ENCODE measurements around the gene PYDC2. TPM values are rescaled to one million over a fixed set of nuclear protein-coding genes. Genes with fewer than 3 reads are reported as not detected.

PYDC2 gene
- polyA plus RNA-seq (2013): not detected

GRCh38 chr3:191461113-191461595 lies at the start of gene PYDC2:
TSS of gene PYDC2 (plus strand) at chr3:191461163. CDS start at chr3:191461163, 0 bp downstream.
- WGBS (ENCODE audit: insufficient coverage): 75% methylated on average over 3 of the region's 3 CpGs
- ChIA-PET CTCF (no interaction called here), POLR2A (no interaction called here)
- DNase-seq: no peak
- Histone ChIP-seq H3K36me3 (ENCODE audit: control insufficient read depth in 4 of 4, insufficient read depth in 4 of 4, low read length in 3 of 4) (no peaks in the 10 kb centered on the region), H3K27ac (ENCODE audit: insufficient read depth in 1 of 2, low read depth in 1 of 2, low read length in 2 of 2, poor library complexity in 1 of 2, severe bottlenecking in 2 of 2) (no peak within 1 kb of the TSS), H3K4me1 (ENCODE audit: control extremely low read depth in 1 of 4, control insufficient read depth in 4 of 4, insufficient read depth in 4 of 4, low read length in 3 of 4) (no peaks in the 10 kb centered on the region), H3K4me3 (ENCODE audit: control insufficient read depth in 1 of 7, extremely low read depth in 1 of 7, insufficient read depth in 4 of 7, low read depth in 2 of 7, low read length in 6 of 7) (no peak within 1 kb of the TSS), H3K9me3 (ENCODE audit: control extremely low read depth in 1 of 5, control insufficient read depth in 4 of 5, insufficient read depth in 2 of 5, low read depth in 1 of 5, low read length in 4 of 5) (no peaks in the 10 kb centered on the region), H3K27me3 (replicated peaks in 2 of 5; ENCODE audit: control insufficient read depth in 4 of 5, insufficient read depth in 5 of 5, low read length in 4 of 5) (no peaks in the 10 kb centered on the region)

GRCh38 chr3:191412759-191413158 lies 48.2 kb upstream of the PYDC2 start:
- no peak overlapping the region for H3K27ac ChIP-seq (ENCODE audit: insufficient read depth in 1 of 2, low read depth in 1 of 2, low read length in 2 of 2, poor library complexity in 1 of 2, severe bottlenecking in 2 of 2)
- no peak overlapping the region for H3K4me3 ChIP-seq (ENCODE audit: control insufficient read depth in 1 of 7, extremely low read depth in 1 of 7, insufficient read depth in 4 of 7, low read depth in 2 of 7, low read length in 6 of 7)
- H3K27me3 ChIP-seq (replicated peaks in 2 of 5; ENCODE audit: control insufficient read depth in 4 of 5, insufficient read depth in 5 of 5, low read length in 4 of 5): no peaks in the 10 kb centered on the region
- no peak for DNase-seq
- peaks cover 3 to 14% (median 6%) of the 10 kb centered on the region in 5 experiments for H3K9me3 ChIP-seq (ENCODE audit: control extremely low read depth in 1 of 5, control insufficient read depth in 4 of 5, insufficient read depth in 2 of 5, low read depth in 1 of 5, low read length in 4 of 5)
- POLR2A ChIA-PET: no interaction called here
- 100% methylated on average over 1 of the region's 1 CpG for WGBS (ENCODE audit: insufficient coverage)
- H3K36me3 ChIP-seq (ENCODE audit: control insufficient read depth in 4 of 4, insufficient read depth in 4 of 4, low read length in 3 of 4): no peaks in the 10 kb centered on the region
- CTCF ChIA-PET: no interaction called here
- peaks cover 0 to 5% (median 0%) of the 10 kb centered on the region in 4 experiments for H3K4me1 ChIP-seq (ENCODE audit: control extremely low read depth in 1 of 4, control insufficient read depth in 4 of 4, insufficient read depth in 4 of 4, low read length in 3 of 4)

GRCh38 chr3:191414286-191414685 lies 46.7 kb upstream of the PYDC2 start:
- no peak for DNase-seq
- ChIA-PET CTCF (no interaction called here), POLR2A (no interaction called here)
- no peaks in the 10 kb centered on the region for H3K36me3 ChIP-seq (ENCODE audit: control insufficient read depth in 4 of 4, insufficient read depth in 4 of 4, low read length in 3 of 4)
- H3K27me3 ChIP-seq (replicated peaks in 2 of 5; ENCODE audit: control insufficient read depth in 4 of 5, insufficient read depth in 5 of 5, low read length in 4 of 5): no peaks in the 10 kb centered on the region
- H3K27ac ChIP-seq (ENCODE audit: insufficient read depth in 1 of 2, low read depth in 1 of 2, low read length in 2 of 2, poor library complexity in 1 of 2, severe bottlenecking in 2 of 2): no peak overlapping the region
- H3K9me3 ChIP-seq (ENCODE audit: control extremely low read depth in 1 of 5, control insufficient read depth in 4 of 5, insufficient read depth in 2 of 5, low read depth in 1 of 5, low read length in 4 of 5): peaks cover 3 to 13% (median 6%) of the 10 kb centered on the region in 5 experiments
- 83% methylated on average over 1 of the region's 2 CpGs for WGBS (ENCODE audit: insufficient coverage)
- peaks cover 0 to 5% (median 0%) of the 10 kb centered on the region in 4 experiments for H3K4me1 ChIP-seq (ENCODE audit: control extremely low read depth in 1 of 4, control insufficient read depth in 4 of 4, insufficient read depth in 4 of 4, low read length in 3 of 4)
- H3K4me3 ChIP-seq (ENCODE audit: control insufficient read depth in 1 of 7, extremely low read depth in 1 of 7, insufficient read depth in 4 of 7, low read depth in 2 of 7, low read length in 6 of 7): no peak overlapping the region

- H3K4me3 ChIP-seq (ENCODE audit: control insufficient read depth in 1 of 7, extremely low read depth in 1 of 7, insufficient read depth in 4 of 7, low read depth in 2 of 7, low read length in 6 of 7): no peak overlapping the region
- H3K4me1 ChIP-seq (ENCODE audit: control extremely low read depth in 1 of 4, control insufficient read depth in 4 of 4, insufficient read depth in 4 of 4, low read length in 3 of 4): peaks cover 0 to 5% (median 0%) of the 10 kb centered on the region in 4 experiments
- peaks cover 0 to 10% (median 4%) of the 10 kb centered on the region in 5 experiments for H3K9me3 ChIP-seq (ENCODE audit: control extremely low read depth in 1 of 5, control insufficient read depth in 4 of 5, insufficient read depth in 2 of 5, low read depth in 1 of 5, low read length in 4 of 5)
- no CpG with 5 or more reads among the region's 1 CpG for WGBS (ENCODE audit: insufficient coverage)
- CTCF ChIA-PET: no interaction called here
- no peak overlapping the region for H3K27ac ChIP-seq (ENCODE audit: insufficient read depth in 1 of 2, low read depth in 1 of 2, low read length in 2 of 2, poor library complexity in 1 of 2, severe bottlenecking in 2 of 2)
- POLR2A ChIA-PET: no interaction called here
- DNase-seq: no peak
- H3K27me3 ChIP-seq (replicated peaks in 2 of 5; ENCODE audit: control insufficient read depth in 4 of 5, insufficient read depth in 5 of 5, low read length in 4 of 5): no peaks in the 10 kb centered on the region
- no peaks in the 10 kb centered on the region for H3K36me3 ChIP-seq (ENCODE audit: control insufficient read depth in 4 of 4, insufficient read depth in 4 of 4, low read length in 3 of 4)
Measured at GRCh38 chr3:191414732-191415131, 46.2 kb upstream of the PYDC2 start.

- ChIA-PET CTCF (no interaction called here), POLR2A (no interaction called here)
- no peak overlapping the region for H3K27ac ChIP-seq (ENCODE audit: insufficient read depth in 1 of 2, low read depth in 1 of 2, low read length in 2 of 2, poor library complexity in 1 of 2, severe bottlenecking in 2 of 2)
- no peak for DNase-seq
- no peaks in the 10 kb centered on the region for H3K36me3 ChIP-seq (ENCODE audit: control insufficient read depth in 4 of 4, insufficient read depth in 4 of 4, low read length in 3 of 4)
- H3K4me1 ChIP-seq (ENCODE audit: control extremely low read depth in 1 of 4, control insufficient read depth in 4 of 4, insufficient read depth in 4 of 4, low read length in 3 of 4): peaks cover 0 to 5% (median 0%) of the 10 kb centered on the region in 4 experiments
- WGBS (ENCODE audit: insufficient coverage): 87% methylated on average over 6 of the region's 9 CpGs
- no peak overlapping the region for H3K4me3 ChIP-seq (ENCODE audit: control insufficient read depth in 1 of 7, extremely low read depth in 1 of 7, insufficient read depth in 4 of 7, low read depth in 2 of 7, low read length in 6 of 7)
- H3K9me3 ChIP-seq (ENCODE audit: control extremely low read depth in 1 of 5, control insufficient read depth in 4 of 5, insufficient read depth in 2 of 5, low read depth in 1 of 5, low read length in 4 of 5): peaks cover 0 to 4% (median 3%) of the 10 kb centered on the region in 5 experiments
- no peaks in the 10 kb centered on the region for H3K27me3 ChIP-seq (replicated peaks in 2 of 5; ENCODE audit: control insufficient read depth in 4 of 5, insufficient read depth in 5 of 5, low read length in 4 of 5)
Measured at GRCh38 chr3:191415566-191415965, 45.4 kb upstream of the PYDC2 start.

GRCh38 chr3:191417457-191417729 lies 43.6 kb upstream of the PYDC2 start:
- no peak overlapping the region for H3K27ac ChIP-seq (ENCODE audit: insufficient read depth in 1 of 2, low read depth in 1 of 2, low read length in 2 of 2, poor library complexity in 1 of 2, severe bottlenecking in 2 of 2)
- no peak for DNase-seq
- peaks cover 0 to 3% (median 0%) of the 10 kb centered on the region in 5 experiments for H3K9me3 ChIP-seq (ENCODE audit: control extremely low read depth in 1 of 5, control insufficient read depth in 4 of 5, insufficient read depth in 2 of 5, low read depth in 1 of 5, low read length in 4 of 5)
- ChIA-PET POLR2A (no interaction called here), CTCF (no interaction called here)
- H3K27me3 ChIP-seq (replicated peaks in 2 of 5; ENCODE audit: control insufficient read depth in 4 of 5, insufficient read depth in 5 of 5, low read length in 4 of 5): peaks cover 0 to 4% (median 0%) of the 10 kb centered on the region in 5 experiments
- H3K4me1 ChIP-seq (ENCODE audit: control extremely low read depth in 1 of 4, control insufficient read depth in 4 of 4, insufficient read depth in 4 of 4, low read length in 3 of 4): peaks cover 0 to 5% (median 0%) of the 10 kb centered on the region in 4 experiments
- 94% methylated on average over 5 of the region's 6 CpGs for WGBS (ENCODE audit: insufficient coverage)
- no peak overlapping the region for H3K4me3 ChIP-seq (ENCODE audit: control insufficient read depth in 1 of 7, extremely low read depth in 1 of 7, insufficient read depth in 4 of 7, low read depth in 2 of 7, low read length in 6 of 7)
- no peaks in the 10 kb centered on the region for H3K36me3 ChIP-seq (ENCODE audit: control insufficient read depth in 4 of 4, insufficient read depth in 4 of 4, low read length in 3 of 4)

GRCh38 chr3:191420771-191421170 lies 40.2 kb upstream of the PYDC2 start:
- no peaks in the 10 kb centered on the region for H3K4me1 ChIP-seq (ENCODE audit: control extremely low read depth in 1 of 4, control insufficient read depth in 4 of 4, insufficient read depth in 4 of 4, low read length in 3 of 4)
- WGBS (ENCODE audit: insufficient coverage): 80% methylated on average over 2 of the region's 2 CpGs
- H3K27me3 ChIP-seq (replicated peaks in 2 of 5; ENCODE audit: control insufficient read depth in 4 of 5, insufficient read depth in 5 of 5, low read length in 4 of 5): peaks cover 0 to 7% (median 0%) of the 10 kb centered on the region in 5 experiments
- CTCF ChIA-PET: no interaction called here
- no peak for DNase-seq
- POLR2A ChIA-PET: no interaction called here
- H3K9me3 ChIP-seq (ENCODE audit: control extremely low read depth in 1 of 5, control insufficient read depth in 4 of 5, insufficient read depth in 2 of 5, low read depth in 1 of 5, low read length in 4 of 5): no peaks in the 10 kb centered on the region
- no peak overlapping the region for H3K4me3 ChIP-seq (ENCODE audit: control insufficient read depth in 1 of 7, extremely low read depth in 1 of 7, insufficient read depth in 4 of 7, low read depth in 2 of 7, low read length in 6 of 7)
- H3K27ac ChIP-seq (ENCODE audit: insufficient read depth in 1 of 2, low read depth in 1 of 2, low read length in 2 of 2, poor library complexity in 1 of 2, severe bottlenecking in 2 of 2): no peak overlapping the region
- H3K36me3 ChIP-seq (ENCODE audit: control insufficient read depth in 4 of 4, insufficient read depth in 4 of 4, low read length in 3 of 4): no peaks in the 10 kb centered on the region

Measured in common myeloid progenitor, CD34-positive (primary cell).